GM13976 (cell line): ENCODE measurements around the gene ZNF766.
"Not testable (repeated sequence)": the region's sequence is repeated elsewhere in the genome, so short reads cannot be mapped to it uniquely, and the experiment has no call there.

Source experiments
- DNase-seq: peaks from one replicate; pipeline ENCODE4 v3.0.0; 2012; ENCODE audit warnings: low spot score
- in situ Hi-C: fragments of 300-500 bp; cut with MboI; formaldehyde crosslinking; loops from one replicate; pipeline ENCODE4 v1.12.0; 2022; ENCODE audit warnings: low sequenced_read_pairs, mixed read lengths, inconsistent platforms; ENCODE audit not compliant: unreplicated experiment
- TF ChIP-seq, protein P1 (sequence below): IDR thresholded peaks from 2 replicates; pipeline ENCODE4 v1.5.1; 2012; ENCODE audit warnings: borderline replicate concordance, mild to moderate bottlenecking; ENCODE audit not compliant: insufficient read depth; ENCODE audit errors: extremely low read depth, missing control alignments, control extremely low read depth

Gene ZNF766

DNA sequence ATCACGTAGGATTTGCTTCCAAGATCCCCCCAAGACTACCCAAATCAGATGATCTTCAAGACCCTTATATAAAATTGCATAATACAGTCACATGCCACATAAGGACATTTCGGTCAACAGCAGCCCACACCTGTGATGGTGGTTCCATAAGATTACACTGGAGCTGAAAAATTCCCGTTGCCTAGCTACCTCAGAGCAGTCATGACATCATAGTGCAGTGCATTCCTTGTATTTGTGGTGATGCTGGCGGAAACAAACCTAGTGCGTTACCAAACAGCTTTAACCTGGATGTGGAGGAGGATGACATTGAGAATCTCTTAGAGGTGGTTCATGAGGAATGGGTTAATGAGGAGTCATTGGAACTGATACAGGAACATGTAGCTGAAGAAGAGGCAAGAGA lies 4.8 kb downstream of the ZNF766 start:
- in situ Hi-C loops, result no loop called here
- TF ChIP-seq, protein P1, sequence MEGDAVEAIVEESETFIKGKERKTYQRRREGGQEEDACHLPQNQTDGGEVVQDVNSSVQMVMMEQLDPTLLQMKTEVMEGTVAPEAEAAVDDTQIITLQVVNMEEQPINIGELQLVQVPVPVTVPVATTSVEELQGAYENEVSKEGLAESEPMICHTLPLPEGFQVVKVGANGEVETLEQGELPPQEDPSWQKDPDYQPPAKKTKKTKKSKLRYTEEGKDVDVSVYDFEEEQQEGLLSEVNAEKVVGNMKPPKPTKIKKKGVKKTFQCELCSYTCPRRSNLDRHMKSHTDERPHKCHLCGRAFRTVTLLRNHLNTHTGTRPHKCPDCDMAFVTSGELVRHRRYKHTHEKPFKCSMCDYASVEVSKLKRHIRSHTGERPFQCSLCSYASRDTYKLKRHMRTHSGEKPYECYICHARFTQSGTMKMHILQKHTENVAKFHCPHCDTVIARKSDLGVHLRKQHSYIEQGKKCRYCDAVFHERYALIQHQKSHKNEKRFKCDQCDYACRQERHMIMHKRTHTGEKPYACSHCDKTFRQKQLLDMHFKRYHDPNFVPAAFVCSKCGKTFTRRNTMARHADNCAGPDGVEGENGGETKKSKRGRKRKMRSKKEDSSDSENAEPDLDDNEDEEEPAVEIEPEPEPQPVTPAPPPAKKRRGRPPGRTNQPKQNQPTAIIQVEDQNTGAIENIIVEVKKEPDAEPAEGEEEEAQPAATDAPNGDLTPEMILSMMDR, result no peak
- no peak for DNase-seq

DNA sequence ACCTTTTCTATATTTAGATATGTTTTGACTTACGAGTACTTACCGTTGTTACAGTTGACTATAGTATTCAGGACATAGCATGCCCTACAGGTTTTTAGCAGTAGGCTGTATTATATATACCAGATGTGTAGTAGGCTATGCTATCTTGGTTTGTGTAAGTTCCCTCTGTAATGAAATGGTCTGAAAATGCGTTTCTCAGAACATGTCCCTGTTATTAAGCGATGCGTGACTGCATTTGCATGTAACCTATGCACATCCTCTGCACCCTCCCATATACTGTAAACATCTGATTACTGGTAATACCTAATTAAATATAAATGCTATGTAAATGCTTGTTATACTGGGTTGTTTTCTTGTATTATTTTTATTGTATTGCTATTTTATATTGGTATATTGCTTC lies 6.6 kb downstream of the ZNF766 start:
- in situ Hi-C loops, result no loop called here
- no peak for DNase-seq
- TF ChIP-seq, protein P1, result no peak

DNA sequence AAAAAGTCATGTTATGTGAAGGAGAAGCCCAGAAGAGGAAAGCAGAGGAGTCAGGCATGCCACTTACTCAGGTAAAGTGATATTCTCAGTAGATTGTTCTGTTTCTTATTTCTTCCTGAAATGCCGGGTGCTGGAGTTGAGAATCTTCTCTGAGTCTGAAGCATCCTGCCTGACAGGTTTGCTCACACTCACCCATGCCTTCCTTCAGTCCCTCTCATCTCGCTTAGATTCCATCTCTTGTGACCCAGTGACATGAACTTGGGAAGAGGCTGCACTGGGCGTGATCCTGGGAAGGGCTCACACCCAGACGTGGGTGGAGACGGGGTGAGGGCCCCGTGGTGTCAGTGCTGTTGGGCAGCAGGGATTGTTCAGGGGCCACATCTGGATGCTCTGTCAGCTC lies 8.1 kb downstream of the ZNF766 start:
- no peak for DNase-seq
- in situ Hi-C loops, result no loop called here
- TF ChIP-seq, protein P1, result no peak

DNA sequence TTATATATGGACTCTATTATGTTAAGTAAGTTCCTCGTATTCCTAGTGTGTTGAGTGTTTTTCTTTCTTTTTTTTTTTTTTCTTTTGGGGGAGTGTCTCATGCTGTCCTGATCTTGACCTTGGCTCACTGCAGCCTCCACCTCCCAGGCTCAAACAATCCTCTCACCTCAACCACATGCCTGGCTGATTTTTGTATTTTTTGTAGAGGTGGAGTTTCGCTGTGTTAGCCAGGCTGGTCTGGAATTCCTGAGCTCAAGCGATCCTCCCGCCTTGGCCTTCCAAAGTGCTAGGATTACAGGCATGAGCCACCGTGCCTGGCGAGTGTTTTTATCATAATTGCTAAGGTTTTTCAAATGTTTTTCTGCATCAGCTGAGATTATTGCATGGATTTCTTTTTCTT lies 16.9 kb downstream of the ZNF766 start:
- no peak for DNase-seq
- in situ Hi-C loops, result no loop called here
- TF ChIP-seq, protein P1, result no peak

DNA sequence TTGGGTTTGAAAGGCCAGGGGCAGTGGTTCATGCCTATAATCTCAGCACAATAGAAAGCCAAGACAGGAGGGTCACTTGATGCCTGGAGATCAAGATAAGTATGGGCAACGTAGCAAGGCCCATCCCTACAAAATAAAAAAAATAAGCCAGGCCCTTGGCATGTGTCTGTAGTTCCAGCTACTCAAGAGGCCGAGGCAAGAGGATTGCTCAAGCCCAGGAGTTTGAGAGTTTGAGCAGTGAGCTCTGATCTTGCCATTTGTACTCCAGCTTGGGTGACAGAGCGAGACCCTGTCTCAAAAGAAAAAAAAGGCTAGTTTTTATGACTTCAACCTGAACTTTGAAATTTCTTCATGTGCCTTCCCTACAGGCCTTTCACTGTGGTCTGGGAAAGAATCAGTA lies 22.4 kb downstream of the ZNF766 start:
- TF ChIP-seq, protein P1, result no peak
- in situ Hi-C loops, result no loop called here

DNA sequence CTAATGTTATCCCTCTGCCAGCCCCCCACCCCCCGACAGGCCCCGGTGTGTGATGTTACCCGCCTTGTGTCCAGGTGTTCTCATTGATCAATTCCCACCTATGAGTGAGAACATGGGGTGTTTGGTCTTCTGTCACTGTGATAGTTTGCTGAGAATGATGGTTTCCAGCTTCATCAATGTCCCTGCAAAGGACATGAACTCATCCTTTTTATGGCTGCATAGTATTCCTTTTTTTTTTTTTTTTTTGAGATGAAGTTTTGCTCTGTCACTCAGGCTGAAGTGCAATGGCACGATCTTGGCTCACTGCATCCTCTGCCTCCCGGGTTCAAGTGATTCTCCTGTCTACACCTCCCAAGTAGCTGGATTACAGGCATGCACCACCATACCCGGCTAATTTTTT lies 23.6 kb downstream of the ZNF766 start:
- DNase-seq, in situ Hi-C loops: not testable (repeated sequence)

More for the DNA sequence above, 22.4 kb downstream of the ZNF766 start:
- DNase-seq, result no peak

DNA sequence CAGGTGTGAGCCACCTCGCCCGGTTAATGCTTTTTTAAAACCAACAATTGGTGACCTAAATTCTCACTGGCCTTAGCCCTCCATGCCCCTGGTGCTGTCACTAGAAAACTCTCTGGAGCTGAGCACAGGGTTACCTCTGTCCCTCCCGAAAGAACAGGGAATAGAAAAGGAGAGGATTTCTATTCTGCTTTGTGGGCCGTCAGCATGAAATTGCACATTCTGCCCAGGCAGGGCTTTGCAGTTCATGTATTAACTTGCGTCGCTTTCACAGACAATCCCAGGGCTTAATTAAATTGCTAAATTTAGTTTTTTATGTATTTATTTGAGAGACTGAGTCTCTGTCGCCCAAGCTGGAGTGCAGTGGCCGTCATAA lies 27.0 kb downstream of the ZNF766 start:
- in situ Hi-C loops, result no loop called here
- no peak for DNase-seq
- TF ChIP-seq, protein P1, result no peak
